Kidney capillary endothelial cell (primary cell): ENCODE results near the gene TMEM109.
"Not testable (repeated sequence)": the region's sequence is repeated elsewhere in the genome, so short reads cannot be mapped to it uniquely, and the experiment has no call there.

ENCODE experiments used
- DNase-seq: peaks from one replicate; pipeline ENCODE4 v3.0.0-alpha.2; 2018; ENCODE audit warnings: low spot score

Gene TMEM109

GRCh38 chr11:60878245-60879101 is 35.5 kb upstream of the TMEM109 start:
- DNase-seq = no peak

- DNase-seq = no peak
Measured at GRCh38 chr11:60879104-60879503, 34.9 kb upstream of the TMEM109 start.

- no peak for DNase-seq
Measured at GRCh38 chr11:60879971-60880588, 33.9 kb upstream of the TMEM109 start.

- no peak for DNase-seq
Measured at GRCh38 chr11:60880643-60881282, 33.2 kb upstream of the TMEM109 start.

GRCh38 chr11:60887556-60887955 is 26.4 kb upstream of the TMEM109 start:
- DNase-seq = peak; percentile 58

GRCh38 chr11:60889869-60890311 is 24.1 kb upstream of the TMEM109 start:
- no peak for DNase-seq

- no peak for DNase-seq
Measured at GRCh38 chr11:60890696-60891095, 23.3 kb upstream of the TMEM109 start.

- DNase-seq = no peak
Measured at GRCh38 chr11:60891103-60891741, 22.7 kb upstream of the TMEM109 start.

GRCh38 chr11:60895687-60896086 is 18.3 kb upstream of the TMEM109 start:
- no peak for DNase-seq

- no peak for DNase-seq
Measured at GRCh38 chr11:60897496-60897895, 16.5 kb upstream of the TMEM109 start.

GRCh38 chr11:60899046-60899936 is 14.7 kb upstream of the TMEM109 start:
- DNase-seq = peak; percentile 75

GRCh38 chr11:60899977-60900376 is 14.0 kb upstream of the TMEM109 start:
- no peak for DNase-seq

- DNase-seq = no peak
Measured at GRCh38 chr11:60900673-60901404, 13.1 kb upstream of the TMEM109 start.

- no peak for DNase-seq
Measured at GRCh38 chr11:60902625-60903024, 11.3 kb upstream of the TMEM109 start.

- no peak for DNase-seq
Measured at GRCh38 chr11:60905047-60905446, 8.9 kb upstream of the TMEM109 start.

GRCh38 chr11:60905551-60906113 is 8.3 kb upstream of the TMEM109 start:
- DNase-seq = peak; percentile 42

GRCh38 chr11:60906132-60906972 is 7.6 kb upstream of the TMEM109 start, which contains the start of gene PRPF19:
Gene PRPF19 (minus strand): TSS chr11:60906585. CDS start chr11:60906382, 203 bp downstream.
- peak; percentile 97 for DNase-seq

GRCh38 chr11:60908803-60909202 is 5.2 kb upstream of the TMEM109 start:
- no peak for DNase-seq

- DNase-seq = not testable (repeated sequence)
Measured at GRCh38 chr11:60909680-60910280, 4.2 kb upstream of the TMEM109 start.
